MM.1S (cell line): ENCODE results near the gene EEF1AKMT1.

Experiments
- EZH2 ChIP-seq: fragments of 300-600 bp; sonication (generic); optimal IDR thresholded peaks from 2 replicates; pipeline ENCODE3; 2017; ENCODE audit warnings: low read depth, mild to moderate bottlenecking, antibody characterized with exemption, low read length, mixed read lengths
- TF ChIP-seq, protein P1 (sequence below): fragments of 300-600 bp; sonication (generic); IDR thresholded peaks from 2 replicates; pipeline ENCODE4 v1.5.1; 2016; ENCODE audit warnings: antibody characterized with exemption, low read length, mixed read lengths

DNA sequence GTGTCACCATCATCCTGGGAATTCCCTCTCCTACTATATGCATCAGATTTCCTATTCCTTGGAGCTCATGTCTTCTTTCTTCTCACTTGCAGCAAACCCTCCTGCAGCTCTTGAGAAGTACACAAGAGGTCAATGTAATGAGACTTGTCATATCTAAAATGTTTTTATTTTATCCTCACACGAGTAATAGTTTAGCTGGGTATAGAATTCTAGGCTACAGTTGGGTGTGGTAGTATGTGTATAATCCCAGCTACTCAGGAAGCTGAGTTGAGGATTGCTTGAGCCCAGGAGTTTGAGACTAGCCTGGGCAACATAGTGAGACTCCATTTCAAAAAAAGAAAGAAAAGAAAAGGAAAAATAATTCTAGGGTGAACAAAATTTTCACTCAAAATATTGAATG, 24.4 kb downstream of the EEF1AKMT1 start:
- TF ChIP-seq, protein P1, sequence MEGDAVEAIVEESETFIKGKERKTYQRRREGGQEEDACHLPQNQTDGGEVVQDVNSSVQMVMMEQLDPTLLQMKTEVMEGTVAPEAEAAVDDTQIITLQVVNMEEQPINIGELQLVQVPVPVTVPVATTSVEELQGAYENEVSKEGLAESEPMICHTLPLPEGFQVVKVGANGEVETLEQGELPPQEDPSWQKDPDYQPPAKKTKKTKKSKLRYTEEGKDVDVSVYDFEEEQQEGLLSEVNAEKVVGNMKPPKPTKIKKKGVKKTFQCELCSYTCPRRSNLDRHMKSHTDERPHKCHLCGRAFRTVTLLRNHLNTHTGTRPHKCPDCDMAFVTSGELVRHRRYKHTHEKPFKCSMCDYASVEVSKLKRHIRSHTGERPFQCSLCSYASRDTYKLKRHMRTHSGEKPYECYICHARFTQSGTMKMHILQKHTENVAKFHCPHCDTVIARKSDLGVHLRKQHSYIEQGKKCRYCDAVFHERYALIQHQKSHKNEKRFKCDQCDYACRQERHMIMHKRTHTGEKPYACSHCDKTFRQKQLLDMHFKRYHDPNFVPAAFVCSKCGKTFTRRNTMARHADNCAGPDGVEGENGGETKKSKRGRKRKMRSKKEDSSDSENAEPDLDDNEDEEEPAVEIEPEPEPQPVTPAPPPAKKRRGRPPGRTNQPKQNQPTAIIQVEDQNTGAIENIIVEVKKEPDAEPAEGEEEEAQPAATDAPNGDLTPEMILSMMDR, result no peak
- no peak for TF ChIP-seq EZH2
